ENCODE measurements around the gene ESRRB.

Gene ESRRB

GRCh38 chr14:76497550-76498462 lies 121.9 kb downstream of the ESRRB start:
- TF ChIP-seq ZNF70 (CRISPR knock-in tag; IDR thresholded peaks at IDR 0.05) (no peak), PATZ1 (CRISPR knock-in tag; IDR thresholded peaks at IDR 0.05; ENCODE audit: borderline replicate concordance) (no peak), ISL1 (CRISPR knock-in tag; IDR thresholded peaks at IDR 0.05) (no peak), POU6F1 (CRISPR knock-in tag; IDR thresholded peaks at IDR 0.05; ENCODE audit: borderline replicate concordance, low read depth) (no peak), CREB5 (CRISPR knock-in tag; IDR thresholded peaks at IDR 0.05; ENCODE audit: low read depth) (no peak), ZFP30 (CRISPR knock-in tag; IDR thresholded peaks at IDR 0.05) (no peak), PPARA (CRISPR knock-in tag; IDR thresholded peaks at IDR 0.05; ENCODE audit: borderline replicate concordance) (no peak), BACH2 (CRISPR knock-in tag; IDR thresholded peaks at IDR 0.05; ENCODE audit: borderline replicate concordance) (no peak), RARB (CRISPR knock-in tag; IDR thresholded peaks at IDR 0.05) (no peak), GLIS3 (CRISPR knock-in tag; IDR thresholded peaks at IDR 0.05) (no peak), ZNF8 (CRISPR knock-in tag; IDR thresholded peaks at IDR 0.05) (no peak), ZFP3 (CRISPR knock-in tag; IDR thresholded peaks at IDR 0.05) (no peak), TCF4 (CRISPR knock-in tag; IDR thresholded peaks at IDR 0.05; ENCODE audit: borderline replicate concordance) (no peak), ZC3H10 (CRISPR knock-in tag; IDR thresholded peaks at IDR 0.05) (no peak), CSRNP3 (CRISPR knock-in tag; IDR thresholded peaks at IDR 0.05) (no peak), TOX (CRISPR knock-in tag; IDR thresholded peaks at IDR 0.05; ENCODE audit: borderline replicate concordance) (no peak), OSR1 (CRISPR knock-in tag; IDR thresholded peaks at IDR 0.05) (no peak), SNAI2 (CRISPR knock-in tag; IDR thresholded peaks at IDR 0.05) (no peak), ESRRG (CRISPR knock-in tag; IDR thresholded peaks at IDR 0.05) (no peak)
- no peak for ATAC-seq

GRCh38 chr14:76498463-76498935 lies 122.6 kb downstream of the ESRRB start:
- TF ChIP-seq ZFP3 (CRISPR knock-in tag; IDR thresholded peaks at IDR 0.05): no peak
- TF ChIP-seq RARB (CRISPR knock-in tag; IDR thresholded peaks at IDR 0.05): no peak
- no peak for TF ChIP-seq SNAI2 (CRISPR knock-in tag; IDR thresholded peaks at IDR 0.05)
- TF ChIP-seq ZC3H10 (CRISPR knock-in tag; IDR thresholded peaks at IDR 0.05): no peak
- no peak for TF ChIP-seq ARNTL (CRISPR knock-in tag; IDR thresholded peaks at IDR 0.05; ENCODE audit: borderline replicate concordance, low read depth)
- TF ChIP-seq ESRRG (CRISPR knock-in tag; IDR thresholded peaks at IDR 0.05): no peak
- TF ChIP-seq CREB5 (CRISPR knock-in tag; IDR thresholded peaks at IDR 0.05; ENCODE audit: low read depth): no peak
- no peak for TF ChIP-seq ZFP30 (CRISPR knock-in tag; IDR thresholded peaks at IDR 0.05)
- no peak for TF ChIP-seq PPARA (CRISPR knock-in tag; IDR thresholded peaks at IDR 0.05; ENCODE audit: borderline replicate concordance)
- no peak for TF ChIP-seq TOX (CRISPR knock-in tag; IDR thresholded peaks at IDR 0.05; ENCODE audit: borderline replicate concordance)
- ATAC-seq: no peak

GRCh38 chr14:76498976-76499375 lies 123.0 kb downstream of the ESRRB start:
- no peak for ATAC-seq
- TF ChIP-seq BACH2 (CRISPR knock-in tag; IDR thresholded peaks at IDR 0.05; ENCODE audit: borderline replicate concordance): no peak
- no peak for TF ChIP-seq PPARA (CRISPR knock-in tag; IDR thresholded peaks at IDR 0.05; ENCODE audit: borderline replicate concordance)
- no peak for TF ChIP-seq ZNF565 (CRISPR knock-in tag; conservative IDR thresholded peaks at IDR 0.05; ENCODE audit: low read depth)
- TF ChIP-seq CSRNP3 (CRISPR knock-in tag; IDR thresholded peaks at IDR 0.05): no peak
- TF ChIP-seq ZC3H10 (CRISPR knock-in tag; IDR thresholded peaks at IDR 0.05): no peak
- no peak for TF ChIP-seq ARNTL (CRISPR knock-in tag; IDR thresholded peaks at IDR 0.05; ENCODE audit: borderline replicate concordance, low read depth)
- no peak for TF ChIP-seq TCF4 (CRISPR knock-in tag; IDR thresholded peaks at IDR 0.05; ENCODE audit: borderline replicate concordance)
- TF ChIP-seq PATZ1 (CRISPR knock-in tag; IDR thresholded peaks at IDR 0.05; ENCODE audit: borderline replicate concordance): no peak
- TF ChIP-seq ISL1 (CRISPR knock-in tag; IDR thresholded peaks at IDR 0.05): no peak
- no peak for TF ChIP-seq ZNF70 (CRISPR knock-in tag; IDR thresholded peaks at IDR 0.05)
- TF ChIP-seq CSDC2 (CRISPR knock-in tag; IDR thresholded peaks at IDR 0.05): no peak
